DND-41 (cell line): ENCODE measurements around the gene DGKA.

Source experiments
- ATAC-seq: fragments of 200-7000 bp; cut with Tn5 transposase; 3 replicates; pipeline ENCODE4 v1.9.1; 2021; ENCODE audit warnings: low read depth; ENCODE audit not compliant: insufficient read depth
- DNase-seq: peaks from one replicate; pipeline ENCODE4 v3.0.0-alpha.2; 2020
- H2AFZ ChIP-seq: 2 replicates; pipeline ENCODE4 v1.6.0; 2012; ENCODE audit warnings: low read depth, low read length
- H3K27ac ChIP-seq: 2 replicates; pipeline ENCODE4 v1.5.1; 2012; ENCODE audit warnings: low read length, inconsistent platforms
- H3K27me3 ChIP-seq: fragments of 200-600 bp; sonication (generic); 2 replicates; pipeline ENCODE4 v1.6.0; 2012; ENCODE audit warnings: low read length, mild to moderate bottlenecking, inconsistent platforms; ENCODE audit not compliant: insufficient read depth, poor library complexity
- H3K36me3 ChIP-seq: 2 replicates; pipeline ENCODE4 v1.5.1; 2012; ENCODE audit warnings: low read length, inconsistent platforms; ENCODE audit not compliant: insufficient read depth
- H3K4me1 ChIP-seq: 2 replicates; pipeline ENCODE4 v1.5.1; 2012; ENCODE audit warnings: mild to moderate bottlenecking, low read length; ENCODE audit not compliant: insufficient read depth
- H3K4me2 ChIP-seq: 2 replicates; pipeline ENCODE4 v1.6.0; 2012; ENCODE audit warnings: mild to moderate bottlenecking, moderate library complexity, low read length, inconsistent platforms; ENCODE audit not compliant: insufficient read depth
- H3K4me3 ChIP-seq, 2 experiments: fragments of 200-600 bp in 1 of 2; shearing (Covaris generic) in 1 of 2; 2 replicates each; pipeline ENCODE4 v1.5.1; 2012 to 2016; ENCODE audit warnings: inconsistent platforms in 2 of 2, low read length in 2 of 2, mild to moderate bottlenecking in 2 of 2, low read depth in 1 of 2, moderate library complexity in 1 of 2
- H3K79me2 ChIP-seq: 2 replicates; pipeline ENCODE4 v1.6.0; 2012; ENCODE audit warnings: low read length, inconsistent platforms; ENCODE audit not compliant: insufficient read depth
- H3K9ac ChIP-seq: 2 replicates; pipeline ENCODE4 v1.6.0; 2012; ENCODE audit warnings: low read depth, mild to moderate bottlenecking, inconsistent platforms, low read length, moderate library complexity
- H3K9me3 ChIP-seq: 2 replicates; pipeline ENCODE4 v1.5.1; 2012; ENCODE audit warnings: low read length, moderate library complexity, mild to moderate bottlenecking, inconsistent platforms; ENCODE audit not compliant: insufficient read depth, severe bottlenecking
- H4K20me1 ChIP-seq: 2 replicates; pipeline ENCODE4 v1.6.0; 2012; ENCODE audit warnings: low read length; ENCODE audit not compliant: insufficient read depth
- EZH2 ChIP-seq: IDR thresholded peaks from 3 replicates; pipeline ENCODE4 v1.6.1; 2012; ENCODE audit warnings: borderline replicate concordance, low read depth, mild to moderate bottlenecking, moderate library complexity, low read length, inconsistent platforms; ENCODE audit not compliant: severe bottlenecking
- TF ChIP-seq, protein P1 (sequence below): IDR thresholded peaks from 2 replicates; pipeline ENCODE4 v1.5.1; 2012; ENCODE audit warnings: borderline replicate concordance, low read length, moderate library complexity, mild to moderate bottlenecking; ENCODE audit not compliant: poor library complexity, severe bottlenecking; ENCODE audit errors: extremely low read depth

DGKA gene

DNA sequence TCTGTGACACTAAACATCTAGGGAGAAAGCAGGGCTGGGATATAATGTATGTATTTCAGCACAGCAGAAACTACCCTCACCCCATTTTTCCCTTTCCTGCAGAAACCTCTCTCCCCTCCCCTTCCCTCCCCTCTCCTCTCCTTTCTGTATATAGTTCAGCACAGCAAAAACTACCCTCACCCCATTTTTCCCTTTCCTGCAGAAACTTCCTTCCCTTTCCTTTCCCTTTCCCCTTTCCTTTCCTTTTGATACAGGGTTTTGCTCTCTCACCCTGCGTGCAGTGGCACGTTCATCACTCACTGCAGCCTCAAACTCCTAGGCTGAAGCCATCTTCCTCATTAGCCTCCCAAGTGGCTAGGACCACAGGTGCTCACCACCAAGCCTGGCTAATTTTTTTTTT, 32.8 kb downstream of the DGKA start:
- no peaks in the 10 kb centered on the region for H4K20me1 ChIP-seq
- H2AFZ ChIP-seq = no peak overlapping the region
- peaks cover 12% of the 10 kb centered on the region for H3K36me3 ChIP-seq
- no peak overlapping the region for H3K9ac ChIP-seq
- peaks cover 22% of the 10 kb centered on the region for H3K79me2 ChIP-seq
- ATAC-seq = no peak
- no peak for DNase-seq
- no peaks in the 10 kb centered on the region for H3K27me3 ChIP-seq
- peaks cover 27% of the 10 kb centered on the region for H3K4me1 ChIP-seq
- TF ChIP-seq EZH2 = no peak
- TF ChIP-seq, protein P1, sequence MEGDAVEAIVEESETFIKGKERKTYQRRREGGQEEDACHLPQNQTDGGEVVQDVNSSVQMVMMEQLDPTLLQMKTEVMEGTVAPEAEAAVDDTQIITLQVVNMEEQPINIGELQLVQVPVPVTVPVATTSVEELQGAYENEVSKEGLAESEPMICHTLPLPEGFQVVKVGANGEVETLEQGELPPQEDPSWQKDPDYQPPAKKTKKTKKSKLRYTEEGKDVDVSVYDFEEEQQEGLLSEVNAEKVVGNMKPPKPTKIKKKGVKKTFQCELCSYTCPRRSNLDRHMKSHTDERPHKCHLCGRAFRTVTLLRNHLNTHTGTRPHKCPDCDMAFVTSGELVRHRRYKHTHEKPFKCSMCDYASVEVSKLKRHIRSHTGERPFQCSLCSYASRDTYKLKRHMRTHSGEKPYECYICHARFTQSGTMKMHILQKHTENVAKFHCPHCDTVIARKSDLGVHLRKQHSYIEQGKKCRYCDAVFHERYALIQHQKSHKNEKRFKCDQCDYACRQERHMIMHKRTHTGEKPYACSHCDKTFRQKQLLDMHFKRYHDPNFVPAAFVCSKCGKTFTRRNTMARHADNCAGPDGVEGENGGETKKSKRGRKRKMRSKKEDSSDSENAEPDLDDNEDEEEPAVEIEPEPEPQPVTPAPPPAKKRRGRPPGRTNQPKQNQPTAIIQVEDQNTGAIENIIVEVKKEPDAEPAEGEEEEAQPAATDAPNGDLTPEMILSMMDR = no peak
- H3K27ac ChIP-seq = no peak overlapping the region
- no peak overlapping the region for H3K4me2 ChIP-seq
- no peak overlapping the region for H3K4me3 ChIP-seq
- H3K9me3 ChIP-seq = no peaks in the 10 kb centered on the region

DNA sequence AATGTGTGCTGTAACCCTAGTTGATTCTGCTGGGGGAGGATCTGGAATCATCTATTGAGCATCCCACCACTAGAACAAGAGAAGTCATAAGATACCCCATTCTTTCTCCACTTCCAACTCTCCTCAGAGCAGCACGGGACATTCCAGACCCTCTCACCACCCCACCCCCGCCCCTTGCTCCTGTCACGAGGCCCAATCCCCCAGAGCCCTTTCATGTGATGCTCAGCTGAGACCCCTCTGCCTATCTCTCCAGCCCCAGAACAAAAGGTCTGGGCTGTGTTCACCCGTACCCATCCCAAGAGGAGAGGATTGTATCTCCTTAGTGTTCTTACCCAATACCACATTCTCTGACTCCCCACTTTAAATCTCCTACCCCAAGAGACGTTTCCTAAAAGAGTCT, 34.3 kb downstream of the DGKA start:
- no peak for TF ChIP-seq EZH2
- TF ChIP-seq, protein P1 = no peak
- H3K4me2 ChIP-seq = no peak overlapping the region
- no peak overlapping the region for H3K9ac ChIP-seq

DNA sequence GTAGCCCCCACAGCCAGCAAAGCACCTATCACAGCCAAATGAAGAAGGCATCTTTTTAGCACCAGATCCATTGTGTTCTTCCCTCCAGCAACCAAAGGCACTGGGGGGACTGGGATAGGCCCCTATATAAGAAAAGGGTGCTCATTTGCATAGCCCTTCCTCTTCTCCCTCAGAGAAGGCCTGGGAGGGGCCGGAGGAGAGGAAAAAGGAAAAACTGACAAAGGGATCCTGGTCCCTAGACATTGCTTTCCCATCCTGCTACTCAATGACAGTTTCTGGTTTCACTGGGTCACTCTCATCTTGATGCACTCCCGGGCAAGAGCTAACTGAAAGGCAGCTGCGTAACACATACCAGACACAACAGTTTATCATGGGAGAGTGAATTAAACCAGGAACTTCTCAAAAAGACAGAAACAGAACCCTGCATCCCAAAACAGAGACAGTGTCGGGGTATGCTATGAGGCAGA, 35.0 kb downstream of the DGKA start, which contains the start of gene PMEL:
TSS of gene PMEL (minus strand) at position 102 of the 467 bp plus-strand sequence. CDS start at position 71, 31 bp downstream.
- Histone ChIP-seq H3K9ac (peak within 1 kb of the TSS; percentile 80), H4K20me1 (no peaks in the 10 kb centered on the region), H3K4me2 (peak within 1 kb of the TSS; percentile 85), H3K27ac (peak within 1 kb of the TSS; percentile 84), H3K79me2 (peaks cover 34% of the 10 kb centered on the region), H3K4me1 (peaks cover 46% of the 10 kb centered on the region), H3K9me3 (no peaks in the 10 kb centered on the region), H2AFZ (peak within 1 kb of the TSS; percentile 97), H3K36me3 (peaks cover 32% of the 10 kb centered on the region), H3K4me3 (peak within 1 kb of the TSS; percentile 86 to 88), H3K27me3 (no peaks in the 10 kb centered on the region)
- no peak for ATAC-seq
- DNase-seq = no peak
- no peak for TF ChIP-seq EZH2
- TF ChIP-seq, protein P1 = no peak

More for the DNA sequence above, 34.3 kb downstream of the DGKA start:
- Histone ChIP-seq H3K27me3 (no peaks in the 10 kb centered on the region), H4K20me1 (no peaks in the 10 kb centered on the region), H3K36me3 (peaks cover 24% of the 10 kb centered on the region), H3K4me1 (peaks cover 39% of the 10 kb centered on the region), H3K4me3 (no peak overlapping the region), H3K27ac (no peak overlapping the region), H2AFZ (no peak overlapping the region), H3K79me2 (peaks cover 31% of the 10 kb centered on the region), H3K9me3 (no peaks in the 10 kb centered on the region)
- ATAC-seq = no peak
- no peak for DNase-seq
